ENCODE data around the gene PCDH10.
A peak's percentile ranks its signal among the peaks of the same experiment; 100 is the strongest.

The PCDH10 gene

GRCh38 chr4:133143775-133144430 is 5.2 kb upstream of the PCDH10 start:
- in situ Hi-C loops (cut with MboI; ENCODE audit: low pct_unique_long_range_greater_than_20kb, low sequenced_read_pairs, unreplicated experiment), result no loop called here
- DNase-seq (ENCODE audit: low spot score), result no peak
- no peak for TF ChIP-seq CTCF (IDR thresholded peaks at IDR 0.05; ENCODE audit: extremely low read depth, insufficient read depth, missing control alignments)

- in situ Hi-C loops (cut with MboI; ENCODE audit: low pct_unique_long_range_greater_than_20kb, low sequenced_read_pairs, unreplicated experiment), result no loop called here
- DNase-seq (ENCODE audit: low spot score), result no peak
- TF ChIP-seq CTCF (IDR thresholded peaks at IDR 0.05; ENCODE audit: extremely low read depth, insufficient read depth, missing control alignments), result no peak
Measured at GRCh38 chr4:133145241-133145640, 3.9 kb upstream of the PCDH10 start.

- in situ Hi-C loops (cut with MboI; ENCODE audit: low pct_unique_long_range_greater_than_20kb, low sequenced_read_pairs, unreplicated experiment), result no loop called here
- no peak for TF ChIP-seq CTCF (IDR thresholded peaks at IDR 0.05; ENCODE audit: extremely low read depth, insufficient read depth, missing control alignments)
- DNase-seq (ENCODE audit: low spot score), result no peak
Measured at GRCh38 chr4:133145758-133146573, 3.1 kb upstream of the PCDH10 start.

GRCh38 chr4:133146574-133147241 is 2.4 kb upstream of the PCDH10 start:
- DNase-seq (ENCODE audit: low spot score), result peak; percentile 59
- in situ Hi-C loops (cut with MboI; ENCODE audit: low pct_unique_long_range_greater_than_20kb, low sequenced_read_pairs, unreplicated experiment), result no loop called here
- peak; percentile 87 for TF ChIP-seq CTCF (IDR thresholded peaks at IDR 0.05; ENCODE audit: extremely low read depth, insufficient read depth, missing control alignments)

GRCh38 chr4:133147286-133147821 is 1.7 kb upstream of the PCDH10 start:
- TF ChIP-seq CTCF (IDR thresholded peaks at IDR 0.05; ENCODE audit: extremely low read depth, insufficient read depth, missing control alignments), result no peak
- in situ Hi-C loops (cut with MboI; ENCODE audit: low pct_unique_long_range_greater_than_20kb, low sequenced_read_pairs, unreplicated experiment), result no loop called here
- DNase-seq (ENCODE audit: low spot score), result no peak

- in situ Hi-C loops (cut with MboI; ENCODE audit: low pct_unique_long_range_greater_than_20kb, low sequenced_read_pairs, unreplicated experiment), result no loop called here
- TF ChIP-seq CTCF (IDR thresholded peaks at IDR 0.05; ENCODE audit: extremely low read depth, insufficient read depth, missing control alignments), result no peak
- peak; percentile 33 for DNase-seq (ENCODE audit: low spot score)
Measured at GRCh38 chr4:133147921-133148689, 989 bp upstream of the PCDH10 start.
